Stimulated activated CD8-positive, alpha-beta memory T cell treated with anti-CD3 and anti-CD28 coated beads, Interleukin-7, amount 100 ng/mL, for 1 hour (primary cell): Measurements from ENCODE around the gene IBA57.

Experiments
- DNase-seq, 2 donors: peaks; one replicate each; pipeline ENCODE4 v3.0.0-alpha.2; 2020; ENCODE audit warnings: low read depth in 2 of 2

The IBA57 gene

DNA sequence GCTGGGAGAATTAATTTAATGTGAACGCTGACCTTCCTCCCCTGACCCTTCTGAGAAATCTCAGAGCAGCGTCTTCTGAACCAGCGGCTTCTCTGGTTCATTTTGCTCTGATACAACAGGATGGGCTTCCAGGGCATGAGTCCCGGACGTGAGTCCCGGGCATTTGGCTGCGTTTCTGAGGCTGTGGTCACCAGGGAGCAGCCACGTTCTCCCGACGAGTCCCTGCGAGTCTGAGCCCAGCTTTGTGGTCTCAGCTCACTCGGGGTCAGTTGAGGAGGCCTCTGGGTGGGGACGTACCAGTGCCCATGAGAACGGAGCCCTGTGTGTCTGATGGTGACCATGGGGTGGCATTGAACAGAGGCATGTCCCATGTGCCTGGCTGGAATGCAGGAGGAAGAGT is 24.6 kb downstream of the IBA57 start:
- DNase-seq = no peak

DNA sequence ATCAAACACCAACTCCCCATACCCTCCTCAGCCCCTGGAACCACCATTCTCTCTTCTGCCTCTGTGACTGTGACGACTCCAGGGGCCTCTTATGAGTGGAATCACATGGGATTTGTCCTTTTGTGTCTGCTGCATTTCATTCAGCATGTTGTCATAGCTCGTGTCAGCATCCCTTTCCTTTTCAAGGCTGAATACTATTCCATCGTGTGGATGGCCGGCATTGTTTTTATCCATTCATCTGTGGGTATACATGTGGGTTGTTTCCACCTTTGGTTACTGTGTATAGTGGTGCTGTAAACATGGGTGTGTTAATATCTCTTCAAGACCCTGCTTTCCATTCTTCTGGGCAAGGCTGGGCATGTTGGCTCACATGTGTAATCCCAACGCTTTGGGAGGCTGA is 25.2 kb downstream of the IBA57 start:
- DNase-seq = no peak

DNA sequence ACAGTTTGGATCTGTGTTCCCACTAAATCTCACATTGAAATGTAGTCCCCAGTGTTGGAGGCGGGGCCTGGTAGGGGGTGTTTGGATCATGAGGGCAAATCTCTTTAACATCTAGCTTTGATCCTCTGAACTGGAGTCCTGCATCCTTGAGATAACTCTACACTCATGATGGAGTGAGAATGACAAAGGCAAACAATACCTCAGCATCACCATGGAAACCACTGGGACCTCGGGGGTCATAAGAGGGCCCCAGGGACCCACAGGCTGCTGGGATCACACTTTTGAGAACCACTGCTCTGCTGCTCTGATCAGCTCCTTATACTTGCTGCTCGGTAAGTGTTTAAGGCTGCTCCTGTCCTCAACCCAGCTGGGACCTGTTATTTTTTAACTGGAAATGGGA is 28.8 kb downstream of the IBA57 start:
- DNase-seq = no peak

DNA sequence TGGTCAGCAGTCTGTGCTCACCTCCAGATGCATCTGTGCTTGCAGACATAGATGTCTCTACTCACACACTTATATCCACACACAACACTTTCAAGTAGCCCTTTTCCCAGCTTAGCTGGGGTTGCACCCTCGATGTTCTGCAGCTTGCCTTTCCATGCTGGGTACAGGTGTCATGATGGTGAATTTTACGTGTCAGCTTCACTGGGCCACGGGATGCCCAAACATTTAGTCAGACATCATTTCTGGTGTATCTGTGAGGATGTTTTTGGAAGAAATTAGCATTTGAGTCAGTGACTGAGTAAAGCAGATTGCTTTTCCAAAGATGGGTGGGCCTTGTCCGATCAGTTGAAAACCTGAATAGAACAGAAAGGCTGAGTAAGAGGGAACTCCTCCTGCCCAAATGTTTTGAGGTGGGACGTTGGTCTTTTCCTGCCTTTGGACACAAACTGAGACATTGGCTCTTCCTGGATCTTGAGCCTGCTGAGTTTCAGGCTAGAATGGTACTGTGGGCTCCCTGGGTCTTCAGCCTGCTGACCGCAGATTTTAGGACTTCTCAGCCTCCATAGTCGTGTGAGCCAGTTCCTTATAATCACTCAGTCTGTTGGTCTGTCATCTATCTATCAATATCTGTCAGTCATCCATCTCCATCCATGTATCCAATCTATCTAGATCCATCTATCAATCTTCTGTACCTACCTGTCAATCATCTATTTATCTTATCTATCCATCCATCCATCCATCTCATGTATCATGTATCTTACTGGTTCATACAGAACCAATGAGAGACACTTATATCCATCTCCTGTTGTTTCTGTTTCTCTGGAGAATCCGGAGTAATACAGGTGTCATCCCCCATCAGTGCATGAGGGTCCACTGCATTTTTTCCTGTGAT is 29.6 kb downstream of the IBA57 start:
- DNase-seq = no peak

DNA sequence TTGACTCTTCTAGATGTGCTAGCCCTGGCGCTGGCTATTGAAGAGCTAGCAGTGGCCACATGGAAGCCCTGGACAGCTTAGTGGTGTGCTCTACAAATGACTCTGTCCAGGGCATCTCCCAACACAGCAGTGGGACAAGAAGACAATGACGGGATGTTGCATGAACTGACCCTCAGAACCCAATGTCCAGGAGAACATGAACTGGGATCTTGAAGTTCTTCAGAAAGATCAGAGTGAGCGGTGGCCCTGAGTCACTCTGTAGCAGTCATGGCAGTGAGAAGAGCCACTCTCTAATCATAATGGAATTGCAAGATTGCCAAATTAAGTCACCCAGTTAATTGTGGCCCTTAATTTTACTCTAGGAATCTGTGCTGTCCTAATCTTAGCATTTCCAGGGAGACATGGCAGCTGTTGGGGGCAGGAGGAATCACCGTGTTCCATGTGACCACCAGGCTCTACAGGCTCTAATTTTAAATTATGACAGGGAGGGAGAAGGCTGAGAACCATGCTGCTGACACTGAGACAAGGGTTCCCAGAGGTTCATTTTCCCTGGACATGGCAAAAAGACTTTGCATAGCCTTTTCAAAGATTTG is 32.0 kb downstream of the IBA57 start:
- no peak for DNase-seq

DNA sequence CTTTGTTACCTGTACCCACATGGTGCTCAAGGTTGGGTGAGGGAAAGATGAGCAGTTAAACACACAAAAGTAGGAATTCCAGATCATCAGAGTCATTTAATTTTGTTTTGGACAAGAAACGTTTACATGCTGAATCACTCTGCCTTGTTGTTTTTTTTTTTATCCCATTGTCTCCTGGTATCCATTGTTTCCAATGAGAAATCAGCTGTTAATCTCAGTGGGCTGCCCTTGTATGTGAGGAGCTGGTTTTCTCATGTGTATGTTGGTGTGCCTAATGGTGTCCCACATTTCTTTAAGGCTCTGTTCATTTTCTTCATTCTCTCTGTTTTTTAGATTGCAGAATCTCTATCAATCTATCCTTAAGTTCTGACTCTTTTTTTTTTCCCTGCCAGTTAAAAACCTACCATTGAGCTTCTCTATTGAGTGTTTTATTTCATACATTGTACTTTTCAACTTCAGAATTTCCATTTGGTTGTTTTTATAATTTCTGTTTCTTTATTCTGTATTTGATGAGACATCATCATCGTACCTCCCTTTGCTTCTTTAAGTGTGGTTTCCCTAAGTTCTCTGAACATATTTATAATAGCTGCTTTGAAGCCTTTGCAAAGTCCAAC is 33.5 kb downstream of the IBA57 start:
- no peak for DNase-seq

DNA sequence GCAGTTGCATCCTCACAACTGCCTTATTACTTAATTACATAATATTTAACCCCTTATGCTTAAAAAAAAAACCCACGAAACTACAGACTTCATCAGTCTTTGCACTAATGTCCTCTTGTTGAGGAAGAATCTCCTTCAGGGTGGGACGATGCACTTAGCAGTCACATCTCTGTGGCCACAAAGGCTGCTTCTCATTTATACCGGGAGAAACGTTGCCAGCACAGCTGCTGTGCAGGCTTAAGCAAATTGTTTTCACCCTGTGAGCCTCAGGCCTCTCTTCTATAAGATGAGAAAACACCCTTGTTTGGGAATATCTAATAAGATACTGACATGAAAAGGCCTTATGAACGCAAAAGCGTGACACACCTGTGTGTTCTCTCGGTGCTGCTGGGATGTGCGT is 39.4 kb downstream of the IBA57 start:
- DNase-seq = no peak

DNA sequence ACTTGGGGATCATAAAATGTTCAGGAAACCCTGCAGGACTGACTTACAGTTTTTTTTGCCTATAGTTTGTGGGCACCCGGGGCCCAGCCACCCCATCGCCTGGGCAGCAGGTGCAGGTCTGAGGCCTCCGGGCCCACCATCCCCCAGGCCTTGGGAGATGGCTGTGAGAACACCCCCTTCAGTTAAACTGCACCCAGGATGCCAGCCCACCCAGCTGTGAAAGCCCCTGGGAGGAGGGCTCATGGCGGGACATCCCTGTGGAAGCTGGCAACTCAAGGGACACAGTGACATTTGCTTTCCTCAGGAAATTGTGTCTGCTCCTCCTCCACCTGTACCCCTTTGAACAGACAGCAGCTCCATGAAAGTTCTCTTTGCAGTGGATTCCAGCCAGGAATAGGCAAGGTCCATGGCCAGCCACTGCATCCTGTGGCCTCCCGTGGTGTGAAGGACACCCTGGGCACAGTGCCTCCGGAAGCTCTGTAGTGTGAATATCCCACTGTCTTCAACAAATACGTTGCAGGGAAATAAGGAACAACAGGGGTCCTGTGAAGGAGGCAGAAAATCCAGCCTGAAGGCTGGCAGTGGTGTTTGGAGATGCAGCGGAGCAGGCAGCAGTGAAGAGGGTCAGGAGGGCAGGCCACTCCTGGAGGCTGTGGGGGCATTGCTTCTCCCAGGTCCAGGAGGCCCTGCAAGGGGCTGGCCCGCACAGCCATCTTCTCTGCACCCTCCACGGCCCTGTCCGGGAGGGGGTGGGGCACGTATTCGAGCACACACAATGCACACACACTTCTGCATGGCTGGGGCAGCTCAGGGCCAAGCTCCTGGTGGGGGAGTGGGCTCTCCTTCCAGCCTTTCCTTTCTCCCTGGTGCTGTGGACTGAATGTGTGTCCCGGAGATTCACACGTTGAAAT is 40.2 kb downstream of the IBA57 start:
- DNase-seq = no peak

DNA sequence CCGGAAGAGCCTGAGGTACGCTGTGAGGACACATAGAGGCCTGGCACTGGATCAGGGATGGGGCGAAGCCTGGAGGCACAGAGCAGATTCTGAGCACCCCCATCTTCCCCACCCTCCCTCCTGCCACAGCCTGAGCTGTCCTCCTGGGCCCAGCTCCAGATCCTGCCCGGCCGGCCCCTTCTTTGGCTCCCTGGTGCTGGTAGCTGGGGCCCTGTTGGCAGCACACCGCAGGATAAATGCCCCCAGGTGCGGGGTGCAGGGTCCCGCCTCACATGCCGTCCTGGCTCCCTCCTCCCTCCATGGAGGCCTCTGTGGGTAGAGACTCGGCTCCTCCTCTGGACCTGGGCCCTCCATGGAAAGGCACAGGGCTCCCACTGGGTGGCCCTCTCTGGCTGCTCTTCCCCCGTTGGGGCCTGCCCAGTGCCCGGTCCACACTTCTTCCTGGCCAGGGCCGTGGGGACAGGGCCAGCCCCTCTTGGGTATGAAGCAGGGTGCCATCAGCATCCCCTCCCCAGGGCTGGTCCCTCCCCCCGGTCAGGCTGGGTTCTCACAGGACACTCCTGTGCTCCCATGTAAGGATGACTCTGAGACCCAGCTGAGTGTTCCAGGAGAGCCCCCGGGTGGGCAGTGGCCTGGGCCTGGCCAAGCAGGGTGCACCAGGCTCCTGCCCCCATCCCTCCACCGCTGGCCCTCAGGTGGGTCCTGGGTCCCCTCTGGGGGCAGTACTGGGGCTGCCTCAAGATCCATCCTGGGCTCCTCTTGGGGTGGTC is 41.2 kb downstream of the IBA57 start:
- DNase-seq = no peak

DNA sequence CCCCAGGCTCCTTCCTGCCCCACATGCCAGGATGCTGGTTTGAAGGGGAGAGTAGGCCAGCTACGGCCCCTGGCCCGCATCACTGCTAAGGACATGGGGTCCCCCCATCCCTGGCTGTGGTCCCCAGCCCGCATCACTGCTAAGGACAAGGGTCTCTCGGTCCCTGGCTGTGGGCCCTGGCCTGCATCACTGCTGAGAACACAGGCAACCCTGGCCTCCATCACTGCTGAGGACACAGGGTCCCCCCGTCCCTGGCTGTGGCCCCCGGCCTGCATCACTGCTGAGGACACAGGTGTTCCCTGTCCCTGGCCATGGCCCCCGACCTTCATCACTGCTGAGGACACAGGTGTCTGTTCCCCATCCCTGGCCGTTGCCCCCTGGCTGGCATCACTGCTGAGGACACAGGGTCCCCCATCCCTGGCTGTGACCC is 41.8 kb downstream of the IBA57 start:
- no peak for DNase-seq

DNA sequence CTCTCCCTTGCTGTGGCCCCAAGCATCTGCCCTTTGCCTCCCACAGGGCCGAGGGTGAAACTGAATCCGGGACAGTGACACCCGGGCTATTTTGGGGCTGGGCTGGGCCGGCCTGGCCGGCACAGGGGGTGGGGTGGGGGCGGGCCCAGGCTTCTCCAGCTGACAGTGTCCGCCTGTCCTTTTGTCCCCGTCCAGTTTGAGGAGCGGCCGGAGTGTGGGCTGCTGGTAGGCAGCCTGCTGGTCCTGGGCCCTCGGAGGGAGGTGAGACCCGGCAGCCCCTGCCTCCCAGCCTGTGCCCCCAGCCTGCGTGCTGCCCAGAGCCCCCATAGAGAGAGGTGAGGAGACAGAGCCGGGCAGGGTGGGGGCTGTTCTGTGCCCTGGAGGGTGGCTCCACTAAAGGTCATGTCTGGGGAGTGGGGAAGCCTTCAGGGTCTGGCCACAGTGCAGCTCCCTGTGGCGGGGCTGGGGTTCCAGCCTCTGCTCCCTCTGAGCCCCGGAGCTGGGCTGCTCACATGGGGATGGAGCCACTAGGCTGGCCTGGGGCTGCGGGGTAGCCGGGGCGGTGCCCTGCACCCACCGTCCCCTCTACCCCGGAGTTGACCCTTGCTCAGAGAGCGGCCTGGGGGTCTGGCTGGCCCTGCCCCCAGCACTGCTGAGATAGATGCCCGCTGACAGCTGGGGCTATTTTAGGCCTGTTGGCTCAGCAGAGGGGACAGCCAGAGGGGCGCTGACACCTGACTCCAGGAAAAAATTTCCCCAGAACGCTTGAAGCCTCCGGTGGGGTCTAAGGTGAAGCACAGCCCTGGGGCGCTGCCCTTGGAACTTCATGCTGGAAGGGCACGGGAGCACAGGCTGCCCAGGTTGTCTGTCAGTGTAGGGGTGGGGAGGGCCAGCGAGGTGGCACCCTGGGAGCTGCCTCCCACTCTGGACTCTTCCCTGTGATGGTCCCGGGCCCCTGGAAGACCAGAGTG is 42.5 kb downstream of the IBA57 start, which contains the start of gene OBSCN:
Gene OBSCN, plus strand, starts transcription at position 194 of the 971 bp plus-strand sequence. CDS start 3,740 bp downstream, outside the sequence.
- no peak for DNase-seq

DNA sequence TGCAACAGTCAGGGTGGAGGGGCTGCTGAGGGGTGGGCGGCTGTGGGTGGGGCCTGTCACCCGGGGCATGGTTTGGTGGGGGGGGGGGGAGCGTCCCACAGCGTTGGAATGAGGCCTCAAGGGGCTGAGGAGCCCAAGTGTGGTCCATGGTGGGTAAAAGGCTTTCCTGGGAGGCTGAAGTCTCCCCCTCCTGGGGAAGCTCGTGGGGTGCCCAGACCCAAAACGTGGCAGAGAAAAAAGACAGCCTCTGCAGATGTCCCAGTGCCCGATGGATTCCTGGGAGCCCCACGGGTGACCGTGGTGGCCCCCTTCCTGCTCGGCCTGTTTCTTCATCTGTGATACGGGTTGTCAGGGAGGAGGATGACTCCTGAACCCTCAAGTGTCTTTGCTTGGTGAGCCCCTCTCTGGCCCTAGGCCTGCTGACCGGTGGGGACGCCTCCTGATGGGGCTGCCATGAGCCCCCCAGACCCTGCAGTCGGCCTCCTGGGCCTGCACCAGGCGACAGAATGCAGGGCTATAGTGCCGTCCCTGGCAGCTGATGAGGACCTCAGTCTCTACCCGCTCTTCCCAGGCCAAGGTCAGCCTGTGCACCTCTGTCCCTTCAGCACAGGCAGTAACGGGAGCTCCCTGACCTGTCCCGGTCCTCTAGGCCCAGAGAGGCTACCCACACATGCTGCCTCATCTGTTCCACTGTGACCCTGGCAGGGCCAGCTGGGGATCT is 43.4 kb downstream of the IBA57 start:
- DNase-seq = no peak

DNA sequence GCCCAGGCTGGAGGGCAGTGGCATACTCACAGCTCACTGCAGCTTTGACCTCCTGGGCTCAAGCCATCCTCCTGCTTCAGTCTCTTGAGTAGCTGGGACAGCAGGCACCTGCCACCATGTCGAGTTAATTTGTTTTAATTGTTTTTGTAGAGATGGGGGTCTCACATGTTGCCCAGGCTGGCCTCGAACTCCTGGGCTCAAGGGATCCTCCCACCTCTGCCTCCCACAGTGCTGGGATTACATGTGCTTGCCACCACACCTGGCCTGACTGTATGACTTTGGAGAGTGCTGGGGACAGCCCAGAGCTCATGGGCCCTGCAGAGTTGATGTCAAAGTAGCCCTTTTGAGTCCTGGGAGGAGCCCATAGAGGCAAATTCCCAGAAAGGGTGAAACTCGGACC is 44.1 kb downstream of the IBA57 start:
- DNase-seq = no peak

DNA sequence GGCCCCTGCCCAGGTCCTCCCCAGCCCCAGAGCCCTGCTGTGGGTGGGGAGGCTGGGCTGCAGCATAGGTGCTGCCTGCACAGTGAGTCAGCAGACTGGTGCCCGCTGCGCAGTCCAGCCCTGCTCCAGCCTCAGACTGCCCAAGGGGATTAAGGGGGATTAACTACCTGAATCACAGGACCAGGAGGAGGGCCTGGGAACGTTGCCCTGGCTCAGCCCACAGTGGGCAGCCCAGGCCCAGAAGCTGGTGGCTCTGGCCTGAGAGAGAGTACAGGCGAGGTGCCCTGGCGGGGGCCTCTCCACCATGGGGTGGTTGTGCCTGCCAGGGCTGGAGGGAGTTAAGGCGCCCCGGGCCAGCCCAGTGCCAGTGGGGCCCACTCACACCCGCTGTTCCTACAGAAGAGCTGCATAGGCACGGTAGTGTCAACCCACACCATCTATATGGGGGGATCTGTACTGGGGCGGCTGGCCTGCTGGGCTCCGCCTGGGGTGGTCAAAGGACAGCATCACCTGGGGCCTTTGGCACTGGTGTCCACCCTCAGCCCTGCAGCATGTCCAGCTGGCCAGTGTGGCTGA is 44.6 kb downstream of the IBA57 start:
- DNase-seq = no peak

DNA sequence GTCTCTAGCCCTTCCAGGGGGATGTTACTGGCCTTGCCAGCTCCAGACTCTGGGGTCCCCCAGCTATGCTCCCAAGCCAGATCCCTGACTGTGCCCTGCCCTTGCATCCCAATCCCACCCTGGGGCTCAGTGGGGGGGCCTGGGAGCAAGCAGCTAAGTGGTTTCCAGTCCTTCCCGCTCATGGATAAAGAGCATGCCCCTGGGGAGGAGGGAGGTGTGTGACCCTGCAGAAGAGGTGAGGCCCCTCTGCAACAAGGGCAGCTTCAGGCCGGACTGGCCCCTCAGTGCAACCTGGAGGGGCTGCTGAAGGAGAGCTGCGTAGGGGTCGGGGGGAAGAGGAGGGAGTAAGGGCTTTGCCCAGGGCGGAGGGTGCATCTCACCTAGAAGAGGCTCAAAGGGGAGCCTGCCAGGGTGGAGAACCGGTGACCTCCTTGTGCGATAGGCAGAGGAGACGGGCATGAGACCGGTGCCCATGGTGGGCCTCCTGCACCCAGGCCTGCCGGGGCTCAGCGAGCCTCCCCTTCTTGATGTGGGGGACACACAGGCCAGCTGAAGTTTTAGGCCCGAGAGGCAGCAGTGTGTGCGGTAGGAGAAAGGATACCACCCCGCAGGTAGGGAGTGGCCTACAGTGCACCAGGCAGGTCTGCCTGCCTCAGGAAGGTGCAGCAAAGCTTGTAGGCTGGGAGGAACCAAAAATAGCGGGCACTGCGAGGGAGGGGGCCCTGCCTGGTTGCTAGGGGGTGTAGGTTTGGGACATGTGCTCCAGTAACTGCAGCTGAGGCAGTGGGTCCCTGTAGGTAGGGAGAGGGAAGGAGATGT is 45.3 kb downstream of the IBA57 start:
- no peak for DNase-seq

DNA sequence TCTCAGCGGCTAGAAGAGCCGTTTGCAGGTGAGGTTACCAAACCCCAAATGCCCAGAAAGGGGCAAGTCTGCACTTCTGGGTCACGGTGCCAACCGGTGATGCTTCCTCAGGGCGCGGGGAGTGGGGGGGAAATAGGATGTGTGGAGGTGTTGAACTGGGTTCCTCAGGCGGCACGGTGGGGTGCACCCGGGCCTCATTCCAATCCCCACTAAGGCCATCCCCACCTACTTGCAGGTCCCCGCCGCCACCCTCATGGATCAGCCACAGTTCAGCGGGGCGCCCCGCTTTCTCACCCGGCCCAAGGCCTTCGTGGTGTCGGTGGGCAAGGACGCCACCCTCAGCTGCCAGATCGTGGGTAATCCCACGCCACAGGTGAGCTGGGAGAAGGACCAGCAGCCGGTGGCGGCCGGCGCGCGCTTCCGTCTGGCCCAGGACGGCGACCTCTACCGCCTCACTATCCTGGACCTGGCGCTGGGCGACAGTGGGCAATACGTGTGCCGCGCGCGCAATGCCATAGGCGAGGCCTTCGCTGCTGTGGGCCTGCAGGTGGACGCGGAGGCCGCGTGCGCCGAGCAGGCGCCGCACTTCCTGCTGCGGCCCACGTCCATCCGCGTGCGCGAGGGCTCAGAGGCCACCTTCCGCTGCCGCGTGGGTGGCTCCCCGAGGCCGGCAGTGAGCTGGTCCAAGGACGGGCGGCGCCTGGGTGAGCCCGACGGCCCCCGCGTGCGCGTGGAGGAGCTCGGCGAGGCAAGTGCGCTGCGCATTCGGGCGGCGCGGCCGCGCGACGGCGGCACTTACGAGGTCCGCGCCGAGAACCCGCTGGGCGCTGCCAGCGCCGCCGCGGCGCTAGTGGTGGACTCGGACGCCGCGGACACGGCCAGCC is 46.2 kb downstream of the IBA57 start:
- DNase-seq = no peak

DNA sequence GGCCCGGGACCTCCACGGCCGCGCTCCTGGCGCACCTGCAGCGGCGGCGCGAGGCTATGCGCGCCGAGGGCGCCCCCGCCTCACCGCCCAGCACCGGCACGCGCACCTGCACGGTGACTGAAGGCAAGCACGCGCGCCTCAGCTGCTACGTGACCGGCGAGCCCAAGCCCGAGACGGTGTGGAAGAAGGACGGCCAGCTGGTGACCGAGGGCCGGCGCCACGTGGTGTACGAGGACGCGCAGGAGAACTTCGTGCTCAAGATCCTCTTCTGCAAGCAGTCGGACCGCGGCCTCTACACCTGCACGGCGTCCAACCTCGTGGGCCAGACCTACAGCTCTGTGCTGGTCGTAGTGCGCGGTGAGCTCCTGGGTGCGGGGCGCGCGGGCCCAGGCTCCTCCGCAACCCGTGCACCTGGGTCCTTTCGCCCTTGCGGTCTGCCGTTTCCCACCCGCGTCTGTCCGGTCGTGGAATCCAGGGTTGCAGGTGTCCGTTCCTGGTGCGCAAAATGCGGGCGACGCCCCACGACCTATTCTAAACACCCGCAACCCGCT is 46.9 kb downstream of the IBA57 start:
- no peak for DNase-seq
